OCI-LY3 (cell line): Measurements from ENCODE around the gene VCAN.

Experiments used
- EZH2phosphoT487 ChIP-seq: fragments of 200-600 bp; shearing (Covaris generic); IDR thresholded peaks from 2 replicates; pipeline ENCODE4 v1.6.1; 2018; ENCODE audit warnings: antibody characterized with exemption, mixed run types, low read depth
- TF ChIP-seq, protein P1 (sequence below): fragments of 200-600, 300-600 bp; sonication (generic); IDR thresholded peaks from 2 replicates; pipeline ENCODE4 v1.5.1; 2014; ENCODE audit warnings: antibody characterized with exemption, low read length, low read depth

DNA sequence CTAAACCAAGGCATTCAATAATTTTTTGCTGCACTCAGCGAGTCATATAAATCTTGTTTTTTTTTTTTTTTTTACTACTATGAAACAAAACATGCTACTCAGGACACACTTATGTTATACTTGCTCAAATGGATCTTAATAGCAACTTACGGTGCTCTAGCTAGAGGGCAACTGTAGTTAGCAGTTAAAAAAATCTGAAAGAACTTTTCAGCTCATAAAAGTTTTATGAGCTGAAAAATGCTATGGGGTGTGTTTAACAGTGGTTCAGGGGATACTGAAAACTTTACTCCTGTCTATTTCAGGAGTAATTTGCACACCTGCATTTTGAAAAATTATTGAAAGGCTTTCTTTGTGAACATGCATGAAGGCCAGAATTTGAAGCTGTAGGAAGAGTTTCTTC, 53.4 kb downstream of the VCAN start:
- TF ChIP-seq, protein P1, sequence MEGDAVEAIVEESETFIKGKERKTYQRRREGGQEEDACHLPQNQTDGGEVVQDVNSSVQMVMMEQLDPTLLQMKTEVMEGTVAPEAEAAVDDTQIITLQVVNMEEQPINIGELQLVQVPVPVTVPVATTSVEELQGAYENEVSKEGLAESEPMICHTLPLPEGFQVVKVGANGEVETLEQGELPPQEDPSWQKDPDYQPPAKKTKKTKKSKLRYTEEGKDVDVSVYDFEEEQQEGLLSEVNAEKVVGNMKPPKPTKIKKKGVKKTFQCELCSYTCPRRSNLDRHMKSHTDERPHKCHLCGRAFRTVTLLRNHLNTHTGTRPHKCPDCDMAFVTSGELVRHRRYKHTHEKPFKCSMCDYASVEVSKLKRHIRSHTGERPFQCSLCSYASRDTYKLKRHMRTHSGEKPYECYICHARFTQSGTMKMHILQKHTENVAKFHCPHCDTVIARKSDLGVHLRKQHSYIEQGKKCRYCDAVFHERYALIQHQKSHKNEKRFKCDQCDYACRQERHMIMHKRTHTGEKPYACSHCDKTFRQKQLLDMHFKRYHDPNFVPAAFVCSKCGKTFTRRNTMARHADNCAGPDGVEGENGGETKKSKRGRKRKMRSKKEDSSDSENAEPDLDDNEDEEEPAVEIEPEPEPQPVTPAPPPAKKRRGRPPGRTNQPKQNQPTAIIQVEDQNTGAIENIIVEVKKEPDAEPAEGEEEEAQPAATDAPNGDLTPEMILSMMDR, result no peak
- TF ChIP-seq EZH2phosphoT487, result no peak
